Neural progenitor cell (in vitro differentiated cells): ENCODE results near the gene RYR1.

ENCODE experiments used
- EZH2 ChIP-seq: fragments of 200-600 bp; sonication (generic); IDR thresholded peaks from 2 replicates; pipeline ENCODE4 v1.6.1; 2017; ENCODE audit warnings: antibody characterized with exemption, mild to moderate bottlenecking, moderate library complexity
- TF ChIP-seq, protein P1 (sequence below): fragments of 200-600 bp; sonication (generic); IDR thresholded peaks from 2 replicates; pipeline ENCODE4 v1.5.1; 2017; ENCODE audit warnings: antibody characterized with exemption, mild to moderate bottlenecking

DNA sequence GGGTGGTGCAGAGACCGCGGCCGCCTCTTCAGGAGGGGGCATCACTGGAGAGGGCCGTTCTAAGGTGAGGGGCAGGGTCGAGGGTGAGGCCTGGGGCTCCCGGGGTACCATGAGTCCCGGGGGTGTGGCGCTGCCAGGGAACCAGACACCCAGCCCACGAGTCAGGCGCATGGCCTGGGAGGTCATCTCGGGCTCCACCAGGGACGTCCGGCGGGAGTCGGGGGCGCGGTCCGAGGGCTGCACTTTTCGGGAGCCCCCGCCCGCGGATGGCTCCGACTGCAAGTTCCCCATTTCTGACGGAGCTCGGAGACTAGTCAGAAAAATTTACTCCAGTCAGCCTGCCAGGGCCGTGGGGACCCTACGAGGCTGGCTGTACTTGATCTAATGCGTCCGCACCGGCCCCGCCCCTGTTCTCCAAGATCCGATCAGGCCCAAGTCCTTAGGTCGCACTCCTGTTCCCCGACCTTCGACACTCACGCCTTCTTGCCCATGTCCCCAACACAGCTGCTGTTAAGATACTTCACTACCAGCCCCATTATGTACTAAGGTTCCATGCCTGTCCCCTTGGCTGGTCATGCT, 46.4 kb upstream of the RYR1 start:
- TF ChIP-seq, protein P1, sequence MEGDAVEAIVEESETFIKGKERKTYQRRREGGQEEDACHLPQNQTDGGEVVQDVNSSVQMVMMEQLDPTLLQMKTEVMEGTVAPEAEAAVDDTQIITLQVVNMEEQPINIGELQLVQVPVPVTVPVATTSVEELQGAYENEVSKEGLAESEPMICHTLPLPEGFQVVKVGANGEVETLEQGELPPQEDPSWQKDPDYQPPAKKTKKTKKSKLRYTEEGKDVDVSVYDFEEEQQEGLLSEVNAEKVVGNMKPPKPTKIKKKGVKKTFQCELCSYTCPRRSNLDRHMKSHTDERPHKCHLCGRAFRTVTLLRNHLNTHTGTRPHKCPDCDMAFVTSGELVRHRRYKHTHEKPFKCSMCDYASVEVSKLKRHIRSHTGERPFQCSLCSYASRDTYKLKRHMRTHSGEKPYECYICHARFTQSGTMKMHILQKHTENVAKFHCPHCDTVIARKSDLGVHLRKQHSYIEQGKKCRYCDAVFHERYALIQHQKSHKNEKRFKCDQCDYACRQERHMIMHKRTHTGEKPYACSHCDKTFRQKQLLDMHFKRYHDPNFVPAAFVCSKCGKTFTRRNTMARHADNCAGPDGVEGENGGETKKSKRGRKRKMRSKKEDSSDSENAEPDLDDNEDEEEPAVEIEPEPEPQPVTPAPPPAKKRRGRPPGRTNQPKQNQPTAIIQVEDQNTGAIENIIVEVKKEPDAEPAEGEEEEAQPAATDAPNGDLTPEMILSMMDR, result no peak
- TF ChIP-seq EZH2, result no peak
